ENCODE measurements around the gene DPP10. TPM values are rescaled to one million over a fixed set of nuclear protein-coding genes. Genes with fewer than 3 reads are reported as not detected.

Gene DPP10
- total and polyA plus RNA-seq, 2 of the 13 experiments (the other 11 are each of a cell fraction or from before 2014, with no cell fraction given): 0.95 to 1.7 TPM

GRCh38 chr2:114550364-114550763, 107.9 kb downstream of the DPP10 start (continued):
- TF ChIP-seq ARID2 (CRISPR knock-in tag; IDR thresholded peaks at IDR 0.05; ENCODE audit: borderline replicate concordance) (no peak), ZBTB39 (CRISPR knock-in tag; IDR thresholded peaks at IDR 0.05) (no peak), ATF4 (CRISPR knock-in tag; IDR thresholded peaks at IDR 0.05) (no peak), ZFP82 (CRISPR knock-in tag; IDR thresholded peaks at IDR 0.05; ENCODE audit: borderline replicate concordance) (no peak), SALL1 (CRISPR knock-in tag; IDR thresholded peaks at IDR 0.05) (peak; percentile 87), KDM4B (CRISPR knock-in tag; IDR thresholded peaks at IDR 0.05) (0 out of 2 replicates have a peak, but pooled peaks have one; percentile 19), ZFP36 (IDR thresholded peaks at IDR 0.05; ENCODE audit: borderline replicate concordance, low read depth, low read length, partially characterized antibody) (peak; percentile 85), JUN (CRISPR knock-in tag; IDR thresholded peaks at IDR 0.05) (no peak), NR2F6 (IDR thresholded peaks at IDR 0.05) (peak; percentile 43; the same call in 1 of the 2 replicates), NR2F6 (CRISPR knock-in tag; IDR thresholded peaks at IDR 0.05) (no peak; the same call in 1 of the 2 replicates), ZZZ3 (CRISPR knock-in tag; IDR thresholded peaks at IDR 0.05; ENCODE audit: borderline replicate concordance) (no peak), CEBPB (IDR thresholded peaks at IDR 0.05; ENCODE audit: borderline replicate concordance, low read depth, low read length) (peak; percentile 72), ZKSCAN8 (CRISPR knock-in tag; IDR thresholded peaks at IDR 0.05; ENCODE audit: borderline replicate concordance) (no peak; the same call in 1 of the 2 replicates), ZNF878 (CRISPR knock-in tag; IDR thresholded peaks at IDR 0.05) (no peak), POGZ (CRISPR knock-in tag; IDR thresholded peaks at IDR 0.05) (0 out of 2 replicates have a peak, but pooled peaks have one; percentile 50), HDAC2 (CRISPR knock-in tag; IDR thresholded peaks at IDR 0.05) (peak; percentile 68), ZNF660 (CRISPR knock-in tag; IDR thresholded peaks at IDR 0.05; ENCODE audit: borderline replicate concordance, low read depth) (no peak), NFE2L2 (IDR thresholded peaks at IDR 0.05; ENCODE audit: low read length) (no peak), HNF4A (CRISPR knock-in tag; IDR thresholded peaks at IDR 0.05) (peak; percentile 91), TBL1XR1 (IDR thresholded peaks at IDR 0.05; ENCODE audit: borderline replicate concordance, low read length, partially characterized antibody) (no peak), NR2F1 (CRISPR knock-in tag; IDR thresholded peaks at IDR 0.05) (peak; percentile 60 to 62; a peak in 3 of 4 replicates), ZNF766 (CRISPR knock-in tag; IDR thresholded peaks at IDR 0.05; ENCODE audit: borderline replicate concordance) (no peak), ISL2 (CRISPR knock-in tag; IDR thresholded peaks at IDR 0.05) (no peak), RNF2 (conservative IDR thresholded peaks at IDR 0.05; ENCODE audit: low read depth) (no peak), ZBTB21 (CRISPR knock-in tag; IDR thresholded peaks at IDR 0.05) (peak; percentile 17; the same call in 1 of the 2 replicates), HOMEZ (CRISPR knock-in tag; IDR thresholded peaks at IDR 0.05; ENCODE audit: low read depth) (no peak), ZNF256 (CRISPR knock-in tag; conservative IDR thresholded peaks at IDR 0.05) (no peak), FOXA1 (IDR thresholded peaks at IDR 0.05) (no peak), FOXA1 (CRISPR knock-in tag; IDR thresholded peaks at IDR 0.05) (peak; percentile 80)

Measured in HepG2 (cell line).